ENCODE data around the gene GLB1L2. TPM values are rescaled to one million over a fixed set of nuclear protein-coding genes. Genes with fewer than 3 reads are reported as not detected.

GLB1L2 gene
- total and polyA plus RNA-seq, 2 donors (not counting 1 experiment from before 2014, with no cell fraction given), result under 0.01 to 0.11 TPM

GRCh38 chr11:134407321-134407828, 75.6 kb downstream of the GLB1L2 start:
- H3K36me3 ChIP-seq (ENCODE audit: control insufficient read depth, insufficient read depth, low read length), result no peaks in the 10 kb centered on the region
- TF ChIP-seq EZH2 (IDR thresholded peaks at IDR 0.05; ENCODE audit: low read length, missing control alignments) (no peak), CTCF (conservative IDR thresholded peaks at IDR 0.05 in 1 of 2, IDR thresholded peaks at IDR 0.05 in 1 of 2; ENCODE audit: low read depth in 1 of 2, low read length in 2 of 2) (no peak)
- no peaks in the 10 kb centered on the region for H3K4me1 ChIP-seq (ENCODE audit: control insufficient read depth, extremely low read depth, insufficient read depth, low read length)
- no peak overlapping the region for H3K27ac ChIP-seq (ENCODE audit: insufficient read depth, low read length)
- H3K4me3 ChIP-seq (replicated peaks in 1 of 4; ENCODE audit: control extremely low read depth in 1 of 4, insufficient read depth in 1 of 4, low read depth in 3 of 4, low read length in 4 of 4), result no peak overlapping the region
- no peak overlapping the region for H3K4me2 ChIP-seq (ENCODE audit: extremely low read depth, insufficient read depth, low read length)
- no peaks in the 10 kb centered on the region for H4K20me1 ChIP-seq (ENCODE audit: control insufficient read depth, extremely low read depth, insufficient read depth, low read length)
- no peak overlapping the region for H3K9ac ChIP-seq (ENCODE audit: insufficient read depth, low read length)
- H3K9me3 ChIP-seq (ENCODE audit: control insufficient read depth, insufficient read depth, low read depth, low read length), result no peaks in the 10 kb centered on the region
- no peak overlapping the region for H2AFZ ChIP-seq (ENCODE audit: low read length)
- DNase-seq (ENCODE audit: low read depth in 2 of 2), result no peak
- H3K27me3 ChIP-seq (ENCODE audit: control insufficient read depth, insufficient read depth, low read length), result no peaks in the 10 kb centered on the region
- no peaks in the 10 kb centered on the region for H3K79me2 ChIP-seq (ENCODE audit: control insufficient read depth, insufficient read depth, low read length)

- H3K36me3 ChIP-seq (ENCODE audit: control insufficient read depth, insufficient read depth, low read length), result no peaks in the 10 kb centered on the region
- no peaks in the 10 kb centered on the region for H3K79me2 ChIP-seq (ENCODE audit: control insufficient read depth, insufficient read depth, low read length)
- TF ChIP-seq EZH2 (IDR thresholded peaks at IDR 0.05; ENCODE audit: low read length, missing control alignments), result no peak
- no peak for TF ChIP-seq CTCF (conservative IDR thresholded peaks at IDR 0.05 in 1 of 2, IDR thresholded peaks at IDR 0.05 in 1 of 2; ENCODE audit: low read depth in 1 of 2, low read length in 2 of 2)
- no peak overlapping the region for H3K4me3 ChIP-seq (replicated peaks in 1 of 4; ENCODE audit: control extremely low read depth in 1 of 4, insufficient read depth in 1 of 4, low read depth in 3 of 4, low read length in 4 of 4)
- H3K27me3 ChIP-seq (ENCODE audit: control insufficient read depth, insufficient read depth, low read length), result no peaks in the 10 kb centered on the region
- H3K9ac ChIP-seq (ENCODE audit: insufficient read depth, low read length), result no peak overlapping the region
- no peak overlapping the region for H3K27ac ChIP-seq (ENCODE audit: insufficient read depth, low read length)
- no peak for DNase-seq (ENCODE audit: low read depth in 2 of 2)
- no peaks in the 10 kb centered on the region for H4K20me1 ChIP-seq (ENCODE audit: control insufficient read depth, extremely low read depth, insufficient read depth, low read length)
- no peaks in the 10 kb centered on the region for H3K9me3 ChIP-seq (ENCODE audit: control insufficient read depth, insufficient read depth, low read depth, low read length)
- no peaks in the 10 kb centered on the region for H3K4me1 ChIP-seq (ENCODE audit: control insufficient read depth, extremely low read depth, insufficient read depth, low read length)
- H3K4me2 ChIP-seq (ENCODE audit: extremely low read depth, insufficient read depth, low read length), result no peak overlapping the region
- no peak overlapping the region for H2AFZ ChIP-seq (ENCODE audit: low read length)
Measured at GRCh38 chr11:134407923-134408322, 76.1 kb downstream of the GLB1L2 start.

GRCh38 chr11:134409552-134410429, 78.0 kb downstream of the GLB1L2 start:
- no peak for DNase-seq (ENCODE audit: low read depth in 2 of 2)
- TF ChIP-seq CTCF (conservative IDR thresholded peaks at IDR 0.05 in 1 of 2, IDR thresholded peaks at IDR 0.05 in 1 of 2; ENCODE audit: low read depth in 1 of 2, low read length in 2 of 2), result no peak

More at GRCh38 chr11:134409552-134410429, 78.0 kb downstream of the GLB1L2 start:
- H3K79me2 ChIP-seq (ENCODE audit: control insufficient read depth, insufficient read depth, low read length), result no peaks in the 10 kb centered on the region
- no peak overlapping the region for H3K9ac ChIP-seq (ENCODE audit: insufficient read depth, low read length)
- H3K27ac ChIP-seq (ENCODE audit: insufficient read depth, low read length), result no peak overlapping the region
- H4K20me1 ChIP-seq (ENCODE audit: control insufficient read depth, extremely low read depth, insufficient read depth, low read length), result no peaks in the 10 kb centered on the region
- no peak overlapping the region for H2AFZ ChIP-seq (ENCODE audit: low read length)
- H3K9me3 ChIP-seq (ENCODE audit: control insufficient read depth, insufficient read depth, low read depth, low read length), result no peaks in the 10 kb centered on the region
- no peaks in the 10 kb centered on the region for H3K4me1 ChIP-seq (ENCODE audit: control insufficient read depth, extremely low read depth, insufficient read depth, low read length)
- no peaks in the 10 kb centered on the region for H3K36me3 ChIP-seq (ENCODE audit: control insufficient read depth, insufficient read depth, low read length)
- no peak overlapping the region for H3K4me2 ChIP-seq (ENCODE audit: extremely low read depth, insufficient read depth, low read length)
- no peak overlapping the region for H3K4me3 ChIP-seq (replicated peaks in 1 of 4; ENCODE audit: control extremely low read depth in 1 of 4, insufficient read depth in 1 of 4, low read depth in 3 of 4, low read length in 4 of 4)
- H3K27me3 ChIP-seq (ENCODE audit: control insufficient read depth, insufficient read depth, low read length), result peaks cover 3% of the 10 kb centered on the region
